Kidney (tissue), 14 donors: ENCODE measurements around the gene TMEM63B. TPM values are rescaled to one million over a fixed set of nuclear protein-coding genes. Genes with fewer than 3 reads are reported as not detected.
"Not testable (repeated sequence)": the region's sequence is repeated elsewhere in the genome, so short reads cannot be mapped to it uniquely, and the experiment has no call there.

Source experiments
- DNase-seq, 5 donors: peaks; one replicate each; pipeline ENCODE4 v3.0.0-alpha.2; 2013 to 2020
- FAIRE-seq: peaks from 2 replicates; lab custom pipeline; 2012; peaks lifted over from hg19 to GRCh38; lab: Jason Lieb, UNC
- H3K27ac ChIP-seq, 2 donors: one replicate each; pipeline ENCODE4 v1.7.0; 2013; ENCODE audit warnings: low read depth in 2 of 2, low read length in 2 of 2, inconsistent platforms in 1 of 2
- H3K27me3 ChIP-seq: one replicate; pipeline ENCODE4 v1.7.1; 2013; ENCODE audit warnings: low read length, inconsistent platforms; ENCODE audit not compliant: control insufficient read depth, insufficient read depth
- H3K36me3 ChIP-seq, 3 donors: one replicate each; pipeline versions ENCODE4 v1.7.0 to v1.7.1; 2013; ENCODE audit warnings: low read length in 3 of 3, control low read depth in 1 of 3, inconsistent platforms in 1 of 3; ENCODE audit not compliant: insufficient read depth in 3 of 3, control insufficient read depth in 2 of 3
- H3K4me1 ChIP-seq, 3 donors: one replicate each; pipeline versions ENCODE4 v1.7.0 to v1.7.1; 2013; ENCODE audit warnings: low read length in 3 of 3, inconsistent platforms in 1 of 3, low read depth in 1 of 3; ENCODE audit not compliant: control insufficient read depth in 2 of 3, insufficient read depth in 2 of 3
- H3K4me3 ChIP-seq, 3 donors: one replicate each; pipeline versions ENCODE4 v1.7.0 to v1.8.1; 2013; ENCODE audit warnings: low read length in 3 of 3, control low read depth in 1 of 3, inconsistent platforms in 1 of 3
- H3K9ac ChIP-seq, 3 donors: one replicate each; pipeline versions ENCODE4 v1.7.0 to v1.7.1; 2013; ENCODE audit warnings: low read length in 3 of 3, control low read depth in 1 of 3, inconsistent platforms in 1 of 3
- H3K9me3 ChIP-seq, 3 donors: one replicate each; pipeline versions ENCODE4 v1.7.0 to v1.7.1; 2013; ENCODE audit warnings: low read length in 3 of 3, control low read depth in 1 of 3, inconsistent platforms in 1 of 3; ENCODE audit not compliant: control insufficient read depth in 2 of 3, insufficient read depth in 1 of 3
- CTCF ChIP-seq: IDR thresholded peaks from 3 replicates; pipeline ENCODE4 v1.5.1; 2012; ENCODE audit warnings: mild to moderate bottlenecking, moderate library complexity, borderline replicate concordance; ENCODE audit not compliant: insufficient read depth; ENCODE audit errors: extremely low read depth
- intact Hi-C: fragments of 100-400 bp; cut with DNase I; formaldehyde crosslinking; loops from one replicate; pipeline ENCODE4 v1.11.1; 2022
- polyA plus RNA-seq: library from polyadenylated mRNA; stranded (reverse); fragments of 350-450 nt; fragmentation: Illumina TruSeq; extraction: RNeasy Lipid Tissue Mini Kit (QIAGEN cat#74804); gene quantifications from one replicate; pipeline ENCODE4 v1.2.3, GENCODE V29; 2014; ENCODE audit warnings: low read depth, low replicate concordance; ENCODE audit not compliant: insufficient read depth
- total RNA-seq: library from RNA; stranded (reverse); fragmentation: NEBNext Ultra II Directional; extraction: Animal tissue kit (Norgen Biotek cat#: 25700); gene quantifications from one replicate; pipeline ENCODE4 v1.2.1, GENCODE V29; 2021
- donor health status: control.
- donor health status: control.
- donor health status: control.
- donor health status: control.
- donor health status: control.
- donor health status: DM: yes; HTN: yes; CAD: no.
- donor health status: Normal renal cell carcinoma (clear cell type).

TMEM63B gene
- total and polyA plus RNA-seq, 2 donors from 2014 or later: 18.2 to 27.3 TPM

GRCh38 chr6:44143731-44144130 is 16.4 kb downstream of the TMEM63B start:
- no peak for DNase-seq
- Histone ChIP-seq H3K9me3 (no peaks in the 10 kb centered on the region), H3K27me3 (no peaks in the 10 kb centered on the region), H3K36me3 (peaks cover 2 to 32% (median 31%) of the 10 kb centered on the region in 3 donors), H3K27ac (no peak overlapping the region), H3K9ac (no peak overlapping the region), H3K4me3 (no peak overlapping the region), H3K4me1 (no peaks in the 10 kb centered on the region)
- no peak for FAIRE-seq
- no peak for TF ChIP-seq CTCF
- intact Hi-C loops: no loop called here

- peaks cover 2 to 37% (median 32%) of the 10 kb centered on the region in 3 donors for H3K36me3 ChIP-seq
Observed at GRCh38 chr6:44144536-44144935, 17.2 kb downstream of the TMEM63B start.

GRCh38 chr6:44145839-44146238 is 18.5 kb downstream of the TMEM63B start:
- Histone ChIP-seq H3K9ac (no peak overlapping the region), H3K4me3 (no peak overlapping the region), H3K36me3 (peaks cover 2 to 33% (median 23%) of the 10 kb centered on the region in 3 donors), H3K27ac (no peak overlapping the region), H3K4me1 (no peaks in the 10 kb centered on the region), H3K27me3 (no peaks in the 10 kb centered on the region), H3K9me3 (no peaks in the 10 kb centered on the region)
- FAIRE-seq: no peak
- no peak for TF ChIP-seq CTCF
- intact Hi-C loops: no loop called here
- DNase-seq: no peak

More at GRCh38 chr6:44144536-44144935, 17.2 kb downstream of the TMEM63B start:
- H3K4me1 ChIP-seq, DNase-seq, FAIRE-seq, H3K4me3 ChIP-seq, H3K27ac ChIP-seq, intact Hi-C loops, H3K9me3 ChIP-seq, H3K9ac ChIP-seq, H3K27me3 ChIP-seq: not testable (repeated sequence)

GRCh38 chr6:44146685-44147084 is 19.3 kb downstream of the TMEM63B start:
- intact Hi-C loops: no loop called here
- H3K36me3 ChIP-seq: peaks cover 2 to 27% (median 21%) of the 10 kb centered on the region in 3 donors

More at GRCh38 chr6:44146685-44147084, 19.3 kb downstream of the TMEM63B start:
- H3K4me1 ChIP-seq: no peaks in the 10 kb centered on the region
- H3K27me3 ChIP-seq: no peaks in the 10 kb centered on the region
- no peak overlapping the region for H3K4me3 ChIP-seq
- H3K9me3 ChIP-seq: no peaks in the 10 kb centered on the region
- no peak overlapping the region for H3K9ac ChIP-seq
- FAIRE-seq (no peak), DNase-seq (no peak)
- TF ChIP-seq CTCF: no peak
- H3K27ac ChIP-seq: no peak overlapping the region
